SK-N-SH treated with all-trans-retinoic acid at 6 μM for 48 hours (cell line): ENCODE measurements around the gene RFPL1.

Experiments used
- ATAC-seq: fragments of 200-7000 bp; cut with Tn5 transposase; 3 replicates; pipeline ENCODE4 v1.9.1; 2020; ENCODE audit warnings: mild to moderate bottlenecking, moderate library complexity
- GLIS3 ChIP-seq: fragments of 250-450 bp; sonication (Bioruptor Pico); IDR thresholded peaks from 2 replicates; pipeline ENCODE4 v1.5.0; 2020; ENCODE audit warnings: mild to moderate bottlenecking, moderate library complexity
- OSR1 ChIP-seq: fragments of 250-450 bp; sonication (Bioruptor Pico); IDR thresholded peaks from 2 replicates; pipeline ENCODE4 v1.8.0; 2022; ENCODE audit warnings: moderate library complexity, mild to moderate bottlenecking, inconsistent platforms
- PPARA ChIP-seq: fragments of 250-450 bp; sonication (Bioruptor Pico); IDR thresholded peaks from 2 replicates; pipeline ENCODE4 v1.5.0; 2020; ENCODE audit warnings: mild to moderate bottlenecking, borderline replicate concordance
- ZNF565 ChIP-seq: fragments of 450-650 bp; formaldehyde crosslinking; conservative IDR thresholded peaks from 2 replicates; pipeline ENCODE4 v1.5.0; 2020; ENCODE audit warnings: low read depth, mild to moderate bottlenecking, moderate library complexity
- ZNF70 ChIP-seq: fragments of 450-650 bp; formaldehyde crosslinking; IDR thresholded peaks from 2 replicates; pipeline ENCODE4 v1.5.0; 2020; ENCODE audit warnings: mild to moderate bottlenecking, moderate library complexity
- ZNF8 ChIP-seq: fragments of 450-650 bp; formaldehyde crosslinking; IDR thresholded peaks from 2 replicates; pipeline ENCODE4 v1.5.0; 2020; ENCODE audit warnings: mild to moderate bottlenecking, moderate library complexity
- TF ChIP-seq, protein P1 (sequence below): fragments of 250-450 bp; sonication (Bioruptor Pico); IDR thresholded peaks from 2 replicates; pipeline ENCODE4 v1.5.1; 2021; ENCODE audit warnings: mild to moderate bottlenecking, moderate library complexity

The RFPL1 gene

DNA sequence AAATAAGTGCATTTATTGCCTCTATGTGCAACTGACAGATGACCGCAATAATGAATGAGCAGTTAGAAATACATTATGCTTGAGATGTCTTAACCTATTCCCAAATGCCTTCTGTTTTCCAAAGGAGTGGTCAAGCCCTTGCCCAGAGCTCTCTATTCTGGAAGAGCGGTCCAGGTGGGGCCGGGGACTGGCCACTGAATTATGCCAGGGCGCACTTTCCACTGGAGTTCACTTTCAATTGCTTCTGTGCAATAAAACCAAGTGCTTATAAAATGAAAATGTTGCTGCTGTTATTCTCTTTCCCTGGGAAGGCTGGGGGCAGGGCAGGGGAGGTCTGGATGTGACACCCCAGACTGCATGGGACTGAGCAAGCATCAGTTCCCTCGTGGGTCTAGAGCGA, 52.6 kb downstream of the RFPL1 start:
- ATAC-seq: no peak
- TF ChIP-seq OSR1 (CRISPR knock-in tag) (no peak), PPARA (CRISPR knock-in tag) (no peak), ZNF70 (CRISPR knock-in tag) (no peak), ZNF565 (CRISPR knock-in tag) (no peak), GLIS3 (no peak), ZNF8 (no peak)
- TF ChIP-seq, protein P1, sequence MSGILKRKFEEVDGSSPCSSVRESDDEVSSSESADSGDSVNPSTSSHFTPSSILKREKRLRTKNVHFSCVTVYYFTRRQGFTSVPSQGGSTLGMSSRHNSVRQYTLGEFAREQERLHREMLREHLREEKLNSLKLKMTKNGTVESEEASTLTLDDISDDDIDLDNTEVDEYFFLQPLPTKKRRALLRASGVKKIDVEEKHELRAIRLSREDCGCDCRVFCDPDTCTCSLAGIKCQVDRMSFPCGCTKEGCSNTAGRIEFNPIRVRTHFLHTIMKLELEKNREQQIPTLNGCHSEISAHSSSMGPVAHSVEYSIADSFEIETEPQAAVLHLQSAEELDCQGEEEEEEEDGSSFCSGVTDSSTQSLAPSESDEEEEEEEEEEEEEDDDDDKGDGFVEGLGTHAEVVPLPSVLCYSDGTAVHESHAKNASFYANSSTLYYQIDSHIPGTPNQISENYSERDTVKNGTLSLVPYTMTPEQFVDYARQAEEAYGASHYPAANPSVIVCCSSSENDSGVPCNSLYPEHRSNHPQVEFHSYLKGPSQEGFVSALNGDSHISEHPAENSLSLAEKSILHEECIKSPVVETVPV (CRISPR knock-in tag): no peak
